IMR-90 (cell line): ENCODE data around the gene SSBP3. TPM values are rescaled to one million over a fixed set of nuclear protein-coding genes. Genes with fewer than 3 reads are reported as not detected.

Experiments
- ATAC-seq: fragments of 200-7000 bp; cut with Tn5 transposase; 2 replicates; pipeline ENCODE4 v1.9.1; 2020; ENCODE audit warnings: low read depth, mild to moderate bottlenecking, moderate library complexity
- BruUV-seq: library from RNA; stranded (reverse); fragments of 400-500 nt; replicated peaks from 2 replicates; lab custom pipeline; 2021; lab: Mats Ljungman, UMichigan
- CTCF ChIA-PET: fragments of 300-600 bp; formaldehyde crosslinking; extraction: SDS; loops from one replicate; lab custom pipeline; 2021; ENCODE audit warnings: antibody characterized with exemption; lab: Yijun Ruan, JAX
- POLR2A ChIA-PET: fragments of 300-600 bp; sonication (Branson Sonifier 250); formaldehyde crosslinking; loops from one replicate; lab custom pipeline; 2022; ENCODE audit warnings: antibody characterized with exemption; ENCODE audit not compliant: unreplicated experiment; lab: Charles Lee
- DNase-seq: peaks from one replicate; pipeline ENCODE4 v3.0.0; 2013
- H2AFZ ChIP-seq: replicated peaks from 2 replicates; pipeline ENCODE3; 2013; ENCODE audit warnings: low read length, mild to moderate bottlenecking; ENCODE audit not compliant: poor library complexity
- H2AK5ac ChIP-seq: 2 replicates; pipeline ENCODE4 v1.6.1; 2013; ENCODE audit warnings: low read depth, low read length, inconsistent platforms
- H2AK9ac ChIP-seq: replicated peaks from 2 replicates; pipeline ENCODE3; 2013; ENCODE audit warnings: mild to moderate bottlenecking, low read depth, low read length, moderate library complexity; ENCODE audit not compliant: poor library complexity
- H2BK120ac ChIP-seq: 2 replicates; pipeline ENCODE4 v1.6.1; 2013; ENCODE audit warnings: low read depth, low read length, inconsistent platforms
- H2BK15ac ChIP-seq: 3 replicates; pipeline ENCODE4 v1.6.1; 2013; ENCODE audit warnings: low read depth, low read length, inconsistent platforms
- H2BK20ac ChIP-seq: 2 replicates; pipeline ENCODE4 v1.6.1; 2013; ENCODE audit warnings: low read depth, mild to moderate bottlenecking, inconsistent platforms, low read length, moderate library complexity
- H2BK5ac ChIP-seq: 2 replicates; pipeline ENCODE4 v1.6.1; 2013; ENCODE audit warnings: mild to moderate bottlenecking, low read depth, low read length, inconsistent platforms; ENCODE audit not compliant: poor library complexity, severe bottlenecking
- H3K14ac ChIP-seq: replicated peaks from 2 replicates; pipeline ENCODE4 v1.6.1; 2013; ENCODE audit warnings: low read depth, low read length, inconsistent platforms
- H3K18ac ChIP-seq: 2 replicates; pipeline ENCODE4 v1.6.1; 2013; ENCODE audit warnings: low read depth, low read length, control low read depth
- H3K23ac ChIP-seq: 2 replicates; pipeline ENCODE4 v1.6.1; 2013; ENCODE audit warnings: low read depth, low read length, inconsistent platforms
- H3K27ac ChIP-seq: 2 replicates; pipeline ENCODE4 v1.5.1; 2013; ENCODE audit warnings: mild to moderate bottlenecking, control low read depth, low read length; ENCODE audit not compliant: insufficient read depth
- H3K27me3 ChIP-seq: 2 replicates; pipeline ENCODE4 v1.6.1; 2013; ENCODE audit warnings: low read length; ENCODE audit not compliant: control insufficient read depth, insufficient read depth
- H3K36me3 ChIP-seq: 2 replicates; pipeline ENCODE4 v1.6.1; 2013; ENCODE audit warnings: low read length, mixed read lengths; ENCODE audit not compliant: control insufficient read depth, insufficient read depth
- H3K4ac ChIP-seq: 2 replicates; pipeline ENCODE4 v1.6.1; 2013; ENCODE audit warnings: low read depth, low read length, inconsistent platforms
- H3K4me1 ChIP-seq: 2 replicates; pipeline ENCODE4 v1.6.1; 2013; ENCODE audit warnings: low read length, mixed read lengths; ENCODE audit not compliant: control insufficient read depth, insufficient read depth
- H3K4me2 ChIP-seq: 2 replicates; pipeline ENCODE4 v1.6.1; 2013; ENCODE audit warnings: low read depth, mild to moderate bottlenecking, control low read depth, low read length, moderate library complexity
- H3K4me3 ChIP-seq: 2 replicates; pipeline ENCODE4 v1.5.1; 2013; ENCODE audit warnings: low read depth, mild to moderate bottlenecking, control low read depth, low read length, moderate library complexity; ENCODE audit not compliant: insufficient read depth
- H3K56ac ChIP-seq: 2 replicates; pipeline ENCODE4 v1.6.1; 2013; ENCODE audit warnings: low read length, inconsistent platforms; ENCODE audit not compliant: insufficient read depth; ENCODE audit errors: extremely low read depth
- H3K79me1 ChIP-seq, 2 experiments: 2 replicates each; pipeline ENCODE4 v1.6.1; 2013; ENCODE audit warnings: low read length in 2 of 2, inconsistent platforms in 1 of 2, low read depth in 1 of 2
- H3K9ac ChIP-seq: 2 replicates; pipeline ENCODE4 v1.6.1; 2013; ENCODE audit warnings: low read depth, low read length, control low read depth
- H3K9me1 ChIP-seq: 2 replicates; pipeline ENCODE4 v1.6.1; 2013; ENCODE audit warnings: low read length, inconsistent platforms; ENCODE audit not compliant: insufficient read depth
- H3K9me3 ChIP-seq: 2 replicates; pipeline ENCODE4 v1.6.1; 2013; ENCODE audit warnings: low read length; ENCODE audit not compliant: control insufficient read depth, insufficient read depth
- H4K20me1 ChIP-seq: 2 replicates; pipeline ENCODE4 v1.6.1; 2013; ENCODE audit warnings: low read length, inconsistent platforms; ENCODE audit not compliant: insufficient read depth
- H4K5ac ChIP-seq: 2 replicates; pipeline ENCODE4 v1.6.1; 2013; ENCODE audit warnings: mild to moderate bottlenecking, low read depth, low read length, control low read depth
- H4K8ac ChIP-seq, 2 experiments: 2 replicates each; pipeline ENCODE4 v1.6.1; 2013; ENCODE audit warnings: low read depth in 2 of 2, low read length in 2 of 2, control low read depth in 1 of 2, inconsistent platforms in 1 of 2
- H4K91ac ChIP-seq: 2 replicates; pipeline ENCODE4 v1.6.1; 2013; ENCODE audit warnings: low read depth, low read length, inconsistent platforms; ENCODE audit not compliant: insufficient read depth
- CEBPB ChIP-seq: IDR thresholded peaks from 2 replicates; pipeline ENCODE4 v1.6.1; 2012; ENCODE audit warnings: low read depth, low read length, improper control_type of control experiment
- CHD1 ChIP-seq: IDR thresholded peaks from 2 replicates; pipeline ENCODE4 v1.6.1; 2012; ENCODE audit warnings: low read depth, low read length, improper control_type of control experiment
- ELK1 ChIP-seq: fragments of 150-350 bp; IDR thresholded peaks from 2 replicates; pipeline ENCODE4 v1.6.1; 2016; ENCODE audit warnings: low read depth, mild to moderate bottlenecking, low read length, moderate library complexity, borderline replicate concordance
- FOS ChIP-seq: fragments of 150-350 bp; IDR thresholded peaks from 2 replicates; pipeline ENCODE4 v1.6.1; 2016; ENCODE audit warnings: low read depth, low read length
- WGBS, 2 experiments: methylation state at CpG; one replicate each; pipeline versions ENCODE4 v1.1.5 to v1.1.7; 2013; ENCODE audit warnings: missing lambda C conversion rate in 2 of 2; ENCODE audit not compliant: insufficient read length in 1 of 2; ENCODE audit errors: extremely low coverage in 2 of 2; 5-methylcytosine and 5-hydroxymethylcytosine counted together
- dilution Hi-C: fragments of 300-500 bp; cut with HindIII; formaldehyde crosslinking; loops from one replicate; pipeline ENCODE4 v1.14.3; 2018; ENCODE audit warnings: low sequenced_read_pairs; ENCODE audit not compliant: unreplicated experiment
- in situ Hi-C: fragments of 300-500 bp; cut with MboI; formaldehyde crosslinking; loops from 3 replicates; pipeline ENCODE4 v1.14.3; 2019; ENCODE audit warnings: low sequenced_read_pairs, inconsistent platforms, mixed read lengths
- intact Hi-C: fragments of 100-400 bp; cut with micrococcal nuclease; formaldehyde crosslinking; loops from 2 replicates; pipeline ENCODE4 v1.10.0; 2022
- polyA plus RNA-seq, 3 experiments: library from polyadenylated mRNA; depleted of rRNA; stranded (reverse); fragments of >200 nt; gene quantifications; 2 replicates each; pipeline ENCODE4 v1.2.3, GENCODE V29; 2012; ENCODE audit warnings: low replicate concordance in 1 of 3
- total RNA-seq: library from RNA; depleted of rRNA; stranded (reverse); fragments of >200 nt; gene quantifications from 2 replicates; pipeline ENCODE4 v1.2.3, GENCODE V29; 2012

Gene SSBP3
- total and polyA plus RNA-seq, 2 of the 4 experiments (the other 2 are of a cell fraction): 10.9 to 39.6 TPM

GRCh38 chr1:54348700-54349021 lies 57.5 kb downstream of the SSBP3 start:
- Histone ChIP-seq H3K4me2 (no peak overlapping the region), H4K91ac (no peak overlapping the region), H3K4me1 (peaks cover 10% of the 10 kb centered on the region), H3K27ac (no peak overlapping the region), H3K56ac (no peak overlapping the region), H2AK5ac (no peak overlapping the region), H2BK5ac (no peak overlapping the region), H4K8ac (no peak overlapping the region), H2BK20ac (no peak overlapping the region), H2BK120ac (no peak overlapping the region), H3K18ac (no peak overlapping the region), H4K20me1 (peaks cover 30% of the 10 kb centered on the region), H2AK9ac (no peak overlapping the region), H2AFZ (no peak overlapping the region), H3K79me1 (peaks cover 50 to 90% of the 10 kb centered on the region in 2 experiments), H3K4me3 (no peak overlapping the region), H3K9ac (no peak overlapping the region), H3K27me3 (no peaks in the 10 kb centered on the region), H3K14ac (no peak overlapping the region), H3K23ac (no peak overlapping the region), H3K4ac (no peak overlapping the region), H3K9me1 (peaks cover 33% of the 10 kb centered on the region), H4K5ac (no peak overlapping the region), H3K9me3 (no peaks in the 10 kb centered on the region), H2BK15ac (no peak overlapping the region), H3K36me3 (peaks cover 9% of the 10 kb centered on the region)
- no peak for TF ChIP-seq FOS
- TF ChIP-seq CEBPB: no peak
- no peak for TF ChIP-seq ELK1
- no peak for TF ChIP-seq CHD1
- no TSS peak for BruUV-seq
- dilution Hi-C loops: no loop called here
- no peak for ATAC-seq
- 100% methylated on average over 1 of the region's 5 CpGs; no CpG with 5 or more reads in 1 of the 2 experiments for WGBS, 2 experiments
- ChIA-PET POLR2A (no interaction called here), CTCF (no interaction called here)
- DNase-seq: no peak
- intact Hi-C loops: no loop called here
- in situ Hi-C loops: no loop called here
